Sigmoid colon (tissue), 7 donors: ENCODE data around the gene SH3RF2. TPM values are rescaled to one million over a fixed set of nuclear protein-coding genes. Genes with fewer than 3 reads are reported as not detected.

ENCODE experiments used
- DNase-seq: peaks from one replicate; pipeline ENCODE4 v3.0.0-alpha.2; 2019
- H3K27ac ChIP-seq, 4 donors: fragments of 200-600 bp; sonication (generic); one replicate each; pipeline ENCODE4 v1.5.1; 2016 to 2019; ENCODE audit warnings: mild to moderate bottlenecking in 1 of 4
- H3K27me3 ChIP-seq, 3 donors: fragments of 200-600 bp; sonication (generic); one replicate each; pipeline ENCODE4 v1.5.1; 2019; ENCODE audit warnings: mild to moderate bottlenecking in 1 of 3
- H3K36me3 ChIP-seq, 4 donors: fragments of 200-600 bp; sonication (generic); one replicate each; pipeline ENCODE4 v1.5.1; 2016 to 2019
- H3K4me1 ChIP-seq, 4 donors: fragments of 200-600 bp; sonication (generic); one replicate each; pipeline ENCODE4 v1.5.1; 2017 to 2019
- H3K4me3 ChIP-seq, 4 donors: fragments of 200-600 bp; sonication (generic); one replicate each; pipeline ENCODE4 v1.5.1; 2017 to 2019; ENCODE audit warnings: mild to moderate bottlenecking in 2 of 4, moderate library complexity in 1 of 4
- H3K9me3 ChIP-seq, 4 donors: fragments of 200-600 bp in 3 of 4; sonication (generic) in 3 of 4; one replicate each; pipeline versions ENCODE4 v1.5.1 to v1.6.1; 2013 to 2019
- EP300 ChIP-seq, 4 donors: sonication (generic); formaldehyde crosslinking; IDR thresholded peaks; one replicate each; pipeline ENCODE4 v1.6.1; 2017; ENCODE audit warnings: antibody characterized with exemption in 4 of 4
- POLR2A ChIP-seq, 2 donors: fragments of 450-650 bp; IDR thresholded peaks; one replicate each; pipeline ENCODE4 v1.6.1; 2016; ENCODE audit warnings: antibody characterized with exemption in 2 of 2, mild to moderate bottlenecking in 2 of 2, moderate library complexity in 2 of 2
- POLR2AphosphoS5 ChIP-seq, 4 donors: sonication (generic); formaldehyde crosslinking; IDR thresholded peaks; one replicate each; pipeline ENCODE4 v1.6.1; 2017; ENCODE audit warnings: antibody characterized with exemption in 4 of 4
- WGBS, 2 donors: extraction: QIAGEN DNeasy Blood & Tissue Kit; methylation state at CpG; one replicate each; pipeline ENCODE4 v1.1.7; 2013; 5-methylcytosine and 5-hydroxymethylcytosine counted together
- intact Hi-C: fragments of 100-400 bp; cut with DNase I; formaldehyde crosslinking; loops from one replicate; pipeline ENCODE4 v1.15.1; 2023
- polyA plus RNA-seq, 3 donors: library from polyadenylated mRNA; stranded (reverse); fragments of 200-250 nt; gene quantifications; one replicate each; pipeline ENCODE4 v1.2.3, GENCODE V29; 2013
- total RNA-seq, 4 donors: library from RNA; depleted of rRNA; stranded (reverse); fragments of >200 nt; gene quantifications; one replicate each; pipeline ENCODE4 v1.1.0, GENCODE V29; 2016
- TF ChIP-seq, protein P1 (sequence below), 4 experiments: fragments of 450-650 bp in 3 of 4; fragments of 200-600 bp in 1 of 4; IDR thresholded peaks; one replicate each; pipeline ENCODE4 v1.5.1; 2016 to 2019; ENCODE audit warnings: antibody characterized with exemption in 4 of 4, mild to moderate bottlenecking in 3 of 4, moderate library complexity in 2 of 4
- donor health status: healthy with polysubstance abuse.
- donor health status: Bipolar disorder and iron deficiency.
- donor health status: healthy.

SH3RF2 gene
- total and polyA plus RNA-seq, 7 donors = 0.28 to 37.9 (median 1.4) TPM

DNA sequence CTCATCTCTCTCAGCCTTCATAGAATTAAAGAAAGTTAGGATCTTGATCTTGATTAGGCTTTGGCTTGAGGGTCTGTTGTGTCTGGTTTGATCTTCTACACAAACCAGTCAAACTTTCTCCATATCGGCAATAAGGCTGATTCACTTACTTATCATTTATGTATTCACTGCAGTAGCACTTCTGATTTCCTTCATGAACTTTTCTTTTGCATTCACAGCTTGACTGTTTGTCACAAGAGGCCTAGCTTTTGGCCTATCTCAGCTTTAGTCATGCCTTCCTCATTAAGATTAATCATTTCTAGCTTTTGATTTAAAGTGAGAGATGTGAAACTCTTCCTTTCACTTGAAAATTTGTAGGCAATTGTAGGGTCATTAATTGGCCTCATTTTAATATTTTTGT is 62.8 kb downstream of the SH3RF2 start:
- H3K9me3 ChIP-seq = no peaks in the 10 kb centered on the region
- WGBS, 2 donors = 81% methylated on average over 1 of the region's 1 CpG
- intact Hi-C loops = no loop called here
- TF ChIP-seq, protein P1, sequence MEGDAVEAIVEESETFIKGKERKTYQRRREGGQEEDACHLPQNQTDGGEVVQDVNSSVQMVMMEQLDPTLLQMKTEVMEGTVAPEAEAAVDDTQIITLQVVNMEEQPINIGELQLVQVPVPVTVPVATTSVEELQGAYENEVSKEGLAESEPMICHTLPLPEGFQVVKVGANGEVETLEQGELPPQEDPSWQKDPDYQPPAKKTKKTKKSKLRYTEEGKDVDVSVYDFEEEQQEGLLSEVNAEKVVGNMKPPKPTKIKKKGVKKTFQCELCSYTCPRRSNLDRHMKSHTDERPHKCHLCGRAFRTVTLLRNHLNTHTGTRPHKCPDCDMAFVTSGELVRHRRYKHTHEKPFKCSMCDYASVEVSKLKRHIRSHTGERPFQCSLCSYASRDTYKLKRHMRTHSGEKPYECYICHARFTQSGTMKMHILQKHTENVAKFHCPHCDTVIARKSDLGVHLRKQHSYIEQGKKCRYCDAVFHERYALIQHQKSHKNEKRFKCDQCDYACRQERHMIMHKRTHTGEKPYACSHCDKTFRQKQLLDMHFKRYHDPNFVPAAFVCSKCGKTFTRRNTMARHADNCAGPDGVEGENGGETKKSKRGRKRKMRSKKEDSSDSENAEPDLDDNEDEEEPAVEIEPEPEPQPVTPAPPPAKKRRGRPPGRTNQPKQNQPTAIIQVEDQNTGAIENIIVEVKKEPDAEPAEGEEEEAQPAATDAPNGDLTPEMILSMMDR (IDR thresholded peaks at IDR 0.05) = no peak
- no peak for TF ChIP-seq EP300 (IDR thresholded peaks at IDR 0.05)
- H3K36me3 ChIP-seq = no peaks in the 10 kb centered on the region
- H3K4me1 ChIP-seq = no peaks in the 10 kb centered on the region
- no peak overlapping the region for H3K4me3 ChIP-seq
- no peak for DNase-seq
- no peak overlapping the region for H3K27ac ChIP-seq
- H3K27me3 ChIP-seq = no peaks in the 10 kb centered on the region

DNA sequence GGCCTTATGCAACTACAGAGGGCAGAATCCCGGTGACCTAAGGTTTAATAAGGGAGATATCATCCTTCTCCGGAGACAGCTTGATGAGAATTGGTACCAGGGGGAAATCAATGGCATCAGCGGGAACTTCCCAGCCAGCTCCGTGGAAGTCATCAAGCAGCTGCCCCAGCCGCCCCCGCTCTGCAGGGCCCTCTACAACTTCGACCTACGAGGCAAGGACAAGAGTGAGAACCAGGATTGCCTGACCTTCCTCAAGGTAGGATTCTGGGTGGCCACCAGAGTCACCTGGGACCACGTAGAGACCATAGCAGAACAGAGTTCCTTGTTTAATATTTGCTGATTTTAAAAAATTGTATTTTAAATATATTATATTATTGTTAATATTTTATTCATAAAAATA is 63.7 kb downstream of the SH3RF2 start:
- WGBS, 2 donors = 96% methylated on average over 9 of the region's 9 CpGs
- TF ChIP-seq POLR2AphosphoS5 (IDR thresholded peaks at IDR 0.05) (no peak), POLR2A (IDR thresholded peaks at IDR 0.05) (no peak), EP300 (IDR thresholded peaks at IDR 0.05) (no peak)
- TF ChIP-seq, protein P1 (IDR thresholded peaks at IDR 0.05) = no peak
- no peaks in the 10 kb centered on the region for H3K9me3 ChIP-seq
- H3K27me3 ChIP-seq = no peaks in the 10 kb centered on the region
- H3K36me3 ChIP-seq = no peaks in the 10 kb centered on the region
- no peak for DNase-seq
- H3K27ac ChIP-seq = no peak overlapping the region
- H3K4me3 ChIP-seq = no peak overlapping the region
- H3K4me1 ChIP-seq = no peaks in the 10 kb centered on the region
- intact Hi-C loops = no loop called here

DNA sequence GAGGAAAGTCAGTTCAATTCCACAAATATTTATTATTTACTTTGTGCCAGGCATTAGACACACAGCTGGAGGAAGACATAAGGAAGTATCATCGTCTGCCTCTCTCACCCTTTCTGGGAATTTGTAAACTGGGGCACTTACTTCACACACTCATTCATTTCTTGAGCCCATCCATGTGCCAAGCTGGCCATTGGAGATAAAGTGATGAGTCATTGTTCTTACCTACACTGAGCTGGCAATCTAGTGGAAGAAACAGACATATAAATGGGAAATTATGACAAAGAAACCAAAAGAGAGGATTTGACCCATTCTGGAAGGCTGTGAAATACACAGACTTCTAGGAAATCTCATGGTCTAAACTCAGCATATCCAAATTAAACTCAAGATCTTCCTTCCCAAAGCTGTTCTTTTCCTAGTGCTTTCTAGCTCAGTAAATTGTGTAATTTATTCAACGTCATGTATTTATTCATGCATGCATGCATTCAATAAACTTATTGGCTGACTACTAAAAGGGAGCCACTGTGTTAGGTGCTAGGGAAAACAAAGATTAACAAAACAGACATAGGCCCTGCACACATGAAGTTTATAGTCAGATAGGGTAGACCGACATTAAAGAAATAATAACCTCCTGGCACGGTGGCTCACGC is 65.3 kb downstream of the SH3RF2 start:
- TF ChIP-seq, protein P1 (IDR thresholded peaks at IDR 0.05) = no peak
- TF ChIP-seq EP300 (IDR thresholded peaks at IDR 0.05) (no peak), POLR2A (IDR thresholded peaks at IDR 0.05) (no peak), POLR2AphosphoS5 (IDR thresholded peaks at IDR 0.05) (no peak)
- no peaks in the 10 kb centered on the region for H3K36me3 ChIP-seq
- H3K4me1 ChIP-seq = no peaks in the 10 kb centered on the region
- H3K27ac ChIP-seq = no peak overlapping the region
- H3K9me3 ChIP-seq = no peaks in the 10 kb centered on the region
- WGBS, 2 donors = 85 to 93% methylated on average over 5 of the region's 5 CpGs
- no peaks in the 10 kb centered on the region for H3K27me3 ChIP-seq
- no peak for DNase-seq
- intact Hi-C loops = no loop called here
- H3K4me3 ChIP-seq = no peak overlapping the region

DNA sequence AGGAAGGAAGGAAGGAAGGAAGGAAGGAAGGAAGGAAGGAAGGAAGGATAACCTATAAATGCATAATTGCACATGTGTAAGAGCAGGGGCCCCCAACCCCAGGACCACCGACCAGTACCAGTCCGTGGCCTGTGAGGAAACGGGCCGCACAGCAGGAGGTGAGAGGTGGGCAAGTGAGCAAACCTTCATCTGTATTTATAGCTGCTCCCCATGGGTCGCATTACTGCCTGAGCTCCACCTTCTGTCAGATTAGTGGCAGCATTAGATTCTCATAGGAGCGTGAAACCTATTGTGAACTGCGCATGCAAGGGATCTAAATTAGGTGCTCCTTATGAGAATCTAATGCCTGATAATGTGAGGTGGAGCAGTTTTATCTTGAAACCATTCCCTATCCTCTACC is 66.1 kb downstream of the SH3RF2 start:
- WGBS, 2 donors = 95% methylated on average over 7 of the region's 7 CpGs
- H3K9me3 ChIP-seq = no peaks in the 10 kb centered on the region
- no peaks in the 10 kb centered on the region for H3K4me1 ChIP-seq
- no peak for DNase-seq
- intact Hi-C loops = no loop called here
- H3K4me3 ChIP-seq = no peak overlapping the region
- H3K27ac ChIP-seq = no peak overlapping the region
- TF ChIP-seq, protein P1 (IDR thresholded peaks at IDR 0.05) = no peak
- no peak for TF ChIP-seq POLR2AphosphoS5 (IDR thresholded peaks at IDR 0.05)
- no peak for TF ChIP-seq EP300 (IDR thresholded peaks at IDR 0.05)
- no peaks in the 10 kb centered on the region for H3K27me3 ChIP-seq
- H3K36me3 ChIP-seq = no peaks in the 10 kb centered on the region

DNA sequence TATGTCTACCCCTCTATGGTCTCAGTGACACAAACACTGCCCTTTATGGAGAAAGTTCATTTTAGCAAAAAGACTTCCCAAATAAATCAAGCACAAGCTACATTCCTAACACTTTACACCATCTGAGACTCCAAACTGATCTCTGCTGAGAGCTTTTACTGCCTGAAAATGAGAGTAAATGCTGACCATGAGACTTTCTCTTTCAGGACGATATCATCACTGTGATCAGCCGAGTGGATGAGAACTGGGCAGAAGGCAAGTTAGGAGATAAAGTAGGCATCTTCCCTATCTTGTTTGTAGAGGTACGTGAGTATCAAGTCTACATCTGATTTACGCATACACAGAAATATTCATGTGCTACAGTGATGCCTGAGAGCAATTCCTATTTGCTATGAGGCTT is 67.5 kb downstream of the SH3RF2 start:
- H3K27me3 ChIP-seq = no peaks in the 10 kb centered on the region
- no peaks in the 10 kb centered on the region for H3K36me3 ChIP-seq
- H3K27ac ChIP-seq = no peak overlapping the region
- 81 to 86% methylated on average over 4 of the region's 4 CpGs for WGBS, 2 donors
- TF ChIP-seq POLR2A (IDR thresholded peaks at IDR 0.05) = no peak
- H3K4me3 ChIP-seq = no peak overlapping the region
- H3K9me3 ChIP-seq = no peaks in the 10 kb centered on the region
- intact Hi-C loops = no loop called here
- DNase-seq = no peak
- no peaks in the 10 kb centered on the region for H3K4me1 ChIP-seq
